NCI-H146 treated with DMSO at 0.1 percent for 48 hours (cell line): Measurements from ENCODE around the gene CLDN15.
"Not testable (repeated sequence)": the region's sequence is repeated elsewhere in the genome, so short reads cannot be mapped to it uniquely, and the experiment has no call there.

ENCODE experiments used
- DNase-seq: peaks from one replicate; lab custom pipeline; 2025; ENCODE audit not compliant: unreplicated experiment; lab: John Stamatoyannopoulos, UW

Gene CLDN15

DNA sequence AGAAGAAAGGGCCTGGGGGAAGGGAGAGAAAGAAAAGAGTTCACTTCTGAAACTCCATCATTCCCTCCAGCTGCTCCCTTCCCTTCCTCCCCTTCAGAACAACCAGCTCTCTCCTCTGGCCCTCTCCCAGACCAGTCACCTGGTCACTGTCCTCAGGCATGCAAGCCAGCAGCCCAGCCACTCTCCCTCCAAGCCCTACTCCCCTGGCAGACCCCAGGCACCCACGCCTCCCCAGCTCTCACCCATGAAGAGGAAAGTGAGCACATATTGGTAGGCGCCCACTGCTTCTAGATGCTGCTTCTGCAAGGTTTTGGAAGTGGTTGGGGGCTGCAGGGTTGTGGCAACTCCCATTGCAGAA lies 37.1 kb downstream of the CLDN15 start:
- DNase-seq = no peak

DNA sequence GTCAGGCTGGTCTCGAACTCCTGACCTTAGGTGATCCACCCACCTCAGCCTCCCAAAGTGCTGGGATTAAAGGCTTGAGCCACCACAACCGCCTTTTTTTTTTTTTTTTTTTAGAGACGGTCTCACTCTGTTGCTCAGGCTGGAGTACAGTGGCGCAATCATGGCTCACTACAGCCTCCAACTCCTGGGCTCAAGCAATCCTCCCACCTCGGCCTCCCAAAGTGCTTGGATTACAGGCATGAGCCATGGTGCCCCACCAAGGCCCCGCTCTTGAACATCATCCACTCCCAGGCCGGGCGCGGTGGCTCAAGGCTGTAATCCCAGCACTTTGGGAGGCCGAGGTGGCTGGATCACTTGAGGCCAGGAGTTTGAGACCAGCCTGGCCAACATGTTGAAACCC lies 38.1 kb downstream of the CLDN15 start:
- not testable (repeated sequence) for DNase-seq

- DNase-seq = no peak
These were observed 39.1 kb downstream of the CLDN15 start for GRCh38 chr7:101198476-101198875.

- DNase-seq = no peak
These were observed 39.6 kb downstream of the CLDN15 start for GRCh38 chr7:101197991-101198390.

GRCh38 chr7:101195884-101196283 lies 41.7 kb downstream of the CLDN15 start:
- no peak for DNase-seq

DNA sequence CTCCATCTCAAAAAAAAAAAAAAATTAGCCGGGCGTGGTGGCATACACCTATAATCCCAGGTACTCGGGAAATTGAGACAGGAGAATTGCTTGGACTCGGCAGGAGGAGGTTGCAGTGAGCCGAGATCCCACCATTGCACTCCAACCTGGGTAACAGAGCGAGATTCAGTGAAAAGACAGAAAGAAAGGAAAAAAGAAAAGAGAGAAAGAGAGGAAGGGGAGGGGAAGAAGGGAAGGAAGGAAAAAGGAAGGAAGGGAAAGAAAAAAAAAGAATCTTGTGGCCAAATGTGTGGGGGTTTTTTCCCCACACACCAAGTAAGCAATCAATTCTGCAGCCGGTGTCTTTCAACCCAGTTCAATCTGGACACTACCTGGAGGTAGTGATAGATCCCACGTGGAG lies 48.5 kb downstream of the CLDN15 start:
- no peak for DNase-seq

- DNase-seq = no peak
These were observed 50.7 kb downstream of the CLDN15 start for GRCh38 chr7:101186844-101187428.

DNA sequence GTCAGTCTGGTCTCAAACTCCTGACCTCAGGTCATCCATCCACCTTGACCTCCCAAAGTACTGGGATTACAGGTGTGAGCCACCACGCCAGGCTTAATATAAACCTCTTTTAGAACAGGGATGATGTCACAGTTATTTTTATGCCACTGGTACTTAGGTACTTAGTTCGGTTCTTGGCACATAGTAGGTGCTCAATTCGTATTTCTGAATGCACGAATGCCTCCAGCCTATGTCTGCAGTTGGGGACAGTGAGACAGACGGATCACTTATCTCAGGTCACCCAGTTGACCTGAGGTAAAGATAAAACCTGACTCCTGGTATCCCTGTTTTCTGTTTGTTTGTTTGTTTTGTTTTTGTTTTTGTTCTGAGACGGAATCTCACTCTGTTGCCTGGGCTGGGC lies 51.4 kb downstream of the CLDN15 start:
- no peak for DNase-seq

GRCh38 chr7:101185258-101185839 lies 52.3 kb downstream of the CLDN15 start:
- no peak for DNase-seq
